Adipose tissue (tissue), 3 donors: ENCODE measurements around the gene FAM25G. TPM values are rescaled to one million over a fixed set of nuclear protein-coding genes. Genes with fewer than 3 reads are reported as not detected.

Experiments used
- H3K27ac ChIP-seq: one replicate; pipeline ENCODE4 v1.5.1; 2013; ENCODE audit warnings: low read depth, low read length
- WGBS, 3 donors: extraction: QIAGEN DNeasy Blood & Tissue Kit; methylation state at CpG; one replicate each; pipeline ENCODE4 v1.1.7; 2013; 5-methylcytosine and 5-hydroxymethylcytosine counted together
- polyA plus RNA-seq, 3 donors: library from polyadenylated mRNA; stranded (reverse); fragments of 200-250 nt; gene quantifications; one replicate each; pipeline ENCODE4 v1.2.3, GENCODE V29; 2013
- donor health status: healthy with polysubstance abuse.
- donor health status: Bipolar disorder and iron deficiency.
- donor health status: healthy.

Gene FAM25G
- polyA plus RNA-seq, 3 donors, result not detected

GRCh38 chr10:47452495-47453140, 38.9 kb downstream of the FAM25G start:
- no peak overlapping the region for H3K27ac ChIP-seq
- WGBS, 3 donors, result 59 to 80% (median 73%) methylated on average over 11 of the region's 11 CpGs

DNA sequence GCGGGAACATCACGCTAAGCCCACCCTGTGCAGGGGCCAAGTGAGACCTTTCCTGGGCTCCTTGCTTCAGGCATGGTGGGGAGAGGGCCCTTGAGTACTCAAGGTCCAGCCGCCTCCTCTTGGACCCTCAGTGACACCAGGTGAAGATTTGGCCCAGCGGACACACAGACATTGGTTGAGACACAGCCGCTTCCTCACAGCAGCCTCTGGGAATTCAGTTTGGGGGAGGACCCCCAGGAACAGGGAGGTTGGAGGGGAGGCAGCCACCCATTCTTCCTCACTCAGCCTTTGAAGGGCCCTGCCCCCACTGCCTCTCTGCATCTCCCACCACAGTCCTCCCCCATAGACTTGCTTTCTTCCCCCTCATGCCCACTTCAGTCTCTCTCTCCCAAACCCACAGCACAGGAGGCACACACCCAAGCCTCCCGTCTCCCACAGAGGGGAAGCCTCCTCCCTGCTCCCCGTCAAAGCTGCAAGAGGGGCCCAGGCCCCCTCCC, 39.5 kb downstream of the FAM25G start:
- WGBS, 3 donors, result 82 to 95% (median 83%) methylated on average over 7 of the region's 7 CpGs
- no peak overlapping the region for H3K27ac ChIP-seq

GRCh38 chr10:47451273-47451997, 40.1 kb downstream of the FAM25G start:
- no peak overlapping the region for H3K27ac ChIP-seq
- WGBS, 3 donors, result 90 to 91% (median 90%) methylated on average over 13 of the region's 13 CpGs

- 76 to 95% (median 91%) methylated on average over 2 of the region's 2 CpGs for WGBS, 3 donors
- H3K27ac ChIP-seq, result no peak overlapping the region
Observed at GRCh38 chr10:47450442-47450841, 41.1 kb downstream of the FAM25G start.

GRCh38 chr10:47449979-47450378, 41.5 kb downstream of the FAM25G start:
- WGBS, 3 donors, result 82 to 87% (median 82%) methylated on average over 10 of the region's 10 CpGs
- no peak overlapping the region for H3K27ac ChIP-seq

DNA sequence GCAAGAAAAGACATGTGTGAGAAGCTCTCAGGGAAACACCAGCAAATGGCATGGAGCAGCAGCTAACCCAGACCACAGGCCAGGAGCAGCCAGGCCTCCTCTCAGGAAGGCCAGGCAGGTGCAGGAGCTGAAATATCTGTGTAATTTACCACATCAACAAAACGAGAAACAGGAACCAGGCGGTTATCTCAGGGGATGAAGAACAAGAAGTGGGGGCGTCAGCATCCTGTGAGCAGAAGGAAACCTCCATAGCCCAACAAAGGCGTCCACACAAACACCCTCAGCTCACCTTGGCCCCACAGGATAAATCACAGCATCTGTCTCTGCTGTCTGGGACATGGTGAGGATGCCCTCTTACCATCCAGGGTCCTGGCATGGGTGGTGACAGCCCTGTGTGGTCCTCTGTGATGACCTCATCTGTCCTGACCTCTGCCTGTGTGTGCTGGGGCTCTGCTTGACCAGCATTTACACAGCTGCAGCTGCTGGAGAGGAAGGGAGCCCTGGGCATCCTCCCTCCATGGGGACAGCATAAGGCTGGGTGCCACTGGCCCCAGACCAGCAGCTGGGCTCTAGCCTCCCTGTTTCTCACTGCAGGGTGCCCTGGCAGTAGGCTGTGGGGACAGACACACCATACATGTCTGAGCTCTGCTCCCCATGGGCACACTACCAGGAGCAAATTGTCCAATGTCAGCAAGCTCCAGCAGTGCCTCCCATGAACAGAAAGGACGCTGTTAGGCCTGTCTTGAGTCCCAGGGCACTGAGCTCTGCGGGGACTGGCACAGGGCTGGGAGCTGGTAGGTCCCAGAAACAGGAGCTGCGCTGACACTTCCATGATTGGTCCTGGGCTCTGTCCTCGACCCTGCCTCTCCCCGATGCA, 42.2 kb downstream of the FAM25G start:
- H3K27ac ChIP-seq, result no peak overlapping the region
- WGBS, 3 donors, result 54 to 73% (median 63%) methylated on average over 9 of the region's 9 CpGs

- WGBS, 3 donors, result 79 to 94% (median 86%) methylated on average over 3 of the region's 3 CpGs
- no peak overlapping the region for H3K27ac ChIP-seq
Observed at GRCh38 chr10:47447705-47448104, 43.8 kb downstream of the FAM25G start.

DNA sequence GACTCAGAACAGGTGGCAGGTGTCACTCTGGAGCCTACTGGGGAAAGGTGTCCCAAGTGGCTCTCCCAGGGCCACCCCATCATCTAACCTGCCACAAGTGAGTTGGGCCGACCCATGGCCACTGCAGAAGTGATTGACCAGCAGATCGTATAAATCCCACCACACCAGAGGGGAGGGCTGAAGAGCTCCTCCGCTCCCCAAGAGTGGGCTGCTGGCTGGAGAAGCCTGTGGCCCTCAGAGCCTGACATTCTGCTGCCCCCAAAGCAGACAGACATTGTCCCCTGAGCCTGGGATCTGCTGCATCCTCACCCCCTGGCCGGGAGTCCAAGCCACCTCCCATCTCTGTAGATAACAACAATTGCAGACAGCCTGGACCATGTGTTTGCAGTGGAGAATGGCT, 44.3 kb downstream of the FAM25G start:
- 82 to 89% (median 85%) methylated on average over 4 of the region's 4 CpGs for WGBS, 3 donors
- no peak overlapping the region for H3K27ac ChIP-seq

- 63 to 89% (median 83%) methylated on average over 1 of the region's 1 CpG for WGBS, 3 donors
- H3K27ac ChIP-seq, result no peak overlapping the region
Observed at GRCh38 chr10:47445720-47446119, 45.8 kb downstream of the FAM25G start.

DNA sequence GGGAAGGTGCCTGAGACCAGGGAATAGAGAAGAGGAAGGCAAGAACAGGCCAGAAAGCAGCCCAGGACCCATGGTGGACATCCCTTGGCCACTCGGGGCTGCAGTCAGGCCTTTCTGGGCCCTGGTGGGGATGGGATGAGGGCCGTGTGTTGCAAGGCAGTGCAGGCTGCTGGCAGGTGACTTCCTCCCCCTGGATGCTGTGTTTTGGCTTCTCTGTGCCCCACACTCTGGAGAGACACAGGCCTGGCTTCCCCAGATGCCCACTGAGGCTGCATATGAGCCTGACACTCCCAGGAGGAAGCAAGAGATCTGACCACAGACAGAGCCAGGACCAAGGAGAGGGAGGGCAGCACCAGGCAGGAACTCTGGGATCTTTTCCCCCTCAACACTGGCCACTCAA, 47.5 kb downstream of the FAM25G start:
- 72 to 83% (median 82%) methylated on average over 2 of the region's 2 CpGs for whole genome bisulfite sequencing, 3 donors
- no peak overlapping the region for H3K27ac ChIP-seq

DNA sequence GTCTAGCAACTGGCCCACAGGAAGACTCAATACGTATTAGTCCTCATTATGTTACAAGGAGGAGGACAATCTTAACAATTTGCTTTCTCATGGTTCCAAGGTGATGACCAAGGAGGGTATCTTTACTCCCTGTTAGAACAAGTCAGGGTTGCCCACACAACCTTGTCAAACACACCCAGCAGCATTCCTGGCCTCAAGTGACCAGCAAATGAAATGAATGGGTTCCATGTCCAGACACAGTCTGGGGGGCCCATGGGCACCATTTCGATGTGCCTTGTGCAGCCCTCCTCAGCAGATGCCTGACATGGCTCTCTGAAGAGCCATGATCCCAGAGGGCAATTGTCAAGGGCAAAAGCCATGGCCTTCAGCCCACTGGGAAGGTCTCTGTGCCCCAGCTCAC, 48.4 kb downstream of the FAM25G start:
- 84 to 96% (median 88%) methylated on average over 2 of the region's 2 CpGs for WGBS, 3 donors
- no peak overlapping the region for H3K27ac ChIP-seq

DNA sequence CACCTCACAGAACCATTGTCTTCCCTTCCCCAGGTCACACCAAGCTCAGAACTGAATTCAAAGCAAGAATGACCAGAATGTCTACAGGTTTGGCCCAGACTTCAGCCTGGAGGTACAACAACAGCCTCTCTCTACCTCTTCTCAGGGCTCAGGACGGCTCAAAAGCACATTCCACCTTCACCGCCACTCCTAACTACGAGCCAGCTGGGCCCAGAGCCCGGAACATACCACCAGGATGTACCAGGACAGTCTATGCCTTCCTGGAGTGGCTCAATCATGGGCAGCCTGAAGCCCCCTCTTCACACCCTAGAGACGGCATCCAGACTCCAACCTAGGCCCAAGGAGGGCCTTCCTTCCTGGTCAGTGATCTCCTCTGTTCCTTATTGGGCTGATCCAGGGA, 49.1 kb downstream of the FAM25G start:
- H3K27ac ChIP-seq, result no peak overlapping the region
- WGBS, 3 donors, result 82 to 92% (median 90%) methylated on average over 5 of the region's 5 CpGs

GRCh38 chr10:47441938-47442337, 49.6 kb downstream of the FAM25G start:
- H3K27ac ChIP-seq, result no peak overlapping the region
- WGBS, 3 donors, result 77 to 84% (median 77%) methylated on average over 4 of the region's 4 CpGs

GRCh38 chr10:47440207-47440606, 51.3 kb downstream of the FAM25G start:
- 84 to 97% (median 92%) methylated on average over 4 of the region's 4 CpGs for WGBS, 3 donors
- H3K27ac ChIP-seq, result no peak overlapping the region

DNA sequence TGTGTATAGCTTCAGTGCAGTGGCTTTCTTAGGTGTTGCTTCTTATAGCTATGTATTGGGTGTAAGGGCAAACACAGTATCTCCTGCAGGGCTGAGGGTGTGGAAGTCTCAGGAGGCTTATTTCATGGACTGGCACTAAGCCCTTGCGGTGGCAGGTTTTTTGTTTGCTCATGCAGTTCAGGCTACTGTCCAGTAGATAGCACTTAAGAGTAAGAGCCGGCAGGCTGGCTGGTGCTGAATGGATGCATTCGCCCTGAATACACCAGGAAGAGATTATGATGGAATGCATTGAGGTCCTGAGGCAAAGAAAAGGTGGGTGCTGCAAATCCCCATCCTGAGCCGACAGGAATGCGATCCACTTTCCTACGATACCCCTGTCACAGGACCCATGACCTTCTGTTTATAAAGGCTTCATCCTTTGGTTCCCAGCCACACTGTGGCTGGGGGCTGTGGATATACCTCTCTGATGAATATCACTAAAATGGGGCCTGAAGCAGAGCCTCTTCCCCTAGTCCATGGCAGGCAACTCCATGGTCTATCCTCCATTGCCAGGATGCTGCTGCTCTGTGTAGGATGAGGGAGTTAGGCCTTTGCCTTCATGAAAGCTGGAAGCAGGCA, 52.5 kb downstream of the FAM25G start:
- no peak overlapping the region for H3K27ac ChIP-seq
- WGBS, 3 donors, result 34 to 66% (median 61%) methylated on average over 6 of the region's 6 CpGs
